Muscle of arm (tissue), 12 donors: Measurements from ENCODE around the gene ZMYND11. TPM values are rescaled to one million over a fixed set of nuclear protein-coding genes. Genes with fewer than 3 reads are reported as not detected.
"Not testable (repeated sequence)": the region's sequence is repeated elsewhere in the genome, so short reads cannot be mapped to it uniquely, and the experiment has no call there.

Experiments used
- DNase-seq: peaks from one replicate; pipeline ENCODE4 v3.0.0-alpha.2; 2013
- polyA plus RNA-seq, 12 donors: library from polyadenylated mRNA; unstranded; fragments of 120-200 nt; gene quantifications; one replicate each; pipeline ENCODE4 v1.2.1, GENCODE V29; 2013; ENCODE audit not compliant: insufficient read length in 12 of 12

Gene ZMYND11
- polyA plus RNA-seq, 12 donors, result 57.1 to 115 (median 71.6) TPM

DNA sequence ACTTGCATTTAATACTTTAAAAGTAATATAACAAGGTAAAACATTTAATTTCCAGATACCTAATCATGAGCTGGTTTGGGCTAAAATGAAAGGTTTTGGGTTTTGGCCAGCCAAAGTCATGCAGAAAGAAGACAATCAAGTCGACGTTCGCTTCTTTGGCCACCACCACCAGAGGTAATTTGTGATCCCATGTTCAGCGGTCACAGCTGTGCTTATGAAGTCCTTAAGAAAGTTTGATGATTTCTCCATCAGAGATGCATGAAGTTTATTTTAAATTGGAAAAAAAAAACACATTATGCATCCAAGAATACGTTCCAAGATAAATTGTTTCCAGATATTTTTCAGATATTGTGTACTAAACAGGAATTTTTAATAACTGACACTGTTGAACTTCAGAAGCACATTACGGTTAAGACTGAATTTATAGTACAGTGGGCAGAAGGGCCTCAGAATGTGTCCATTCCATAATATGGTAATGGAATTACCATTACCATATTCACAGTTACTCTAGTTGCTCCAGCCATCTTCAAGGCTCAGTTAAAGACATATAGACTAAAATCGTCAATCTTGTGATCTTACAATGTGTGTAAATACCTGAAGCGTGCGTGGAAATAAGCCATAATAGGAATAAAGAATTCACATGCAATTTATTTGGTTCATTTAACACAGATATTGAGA is 106.8 kb downstream of the ZMYND11 start:
- DNase-seq, result peak; percentile 30

GRCh38 chr10:244227-244626 is 109.0 kb downstream of the ZMYND11 start:
- no peak for DNase-seq

- no peak for DNase-seq
Observed at GRCh38 chr10:246431-246830, 111.2 kb downstream of the ZMYND11 start.

GRCh38 chr10:247480-247879 is 112.2 kb downstream of the ZMYND11 start:
- no peak for DNase-seq

DNA sequence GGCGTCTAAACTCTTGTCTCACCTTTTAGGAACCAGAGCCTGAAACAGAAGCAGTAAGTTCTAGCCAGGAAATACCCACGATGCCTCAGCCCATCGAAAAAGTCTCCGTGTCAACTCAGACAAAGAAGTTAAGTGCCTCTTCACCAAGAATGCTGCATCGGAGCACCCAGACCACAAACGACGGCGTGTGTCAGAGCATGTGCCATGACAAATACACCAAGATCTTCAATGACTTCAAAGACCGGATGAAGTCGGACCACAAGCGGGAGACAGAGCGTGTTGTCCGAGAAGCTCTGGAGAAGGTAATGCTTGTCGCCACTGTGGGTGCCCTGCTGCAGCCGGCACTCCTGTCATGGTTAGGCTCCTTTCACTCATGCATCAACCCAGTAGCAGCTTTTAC is 113.1 kb downstream of the ZMYND11 start:
- DNase-seq, result no peak

- no peak for DNase-seq
Observed at GRCh38 chr10:251982-252582, 116.8 kb downstream of the ZMYND11 start.

GRCh38 chr10:260819-261429 is 125.7 kb downstream of the ZMYND11 start:
- DNase-seq, result no peak

- DNase-seq, result not testable (repeated sequence)
Observed at GRCh38 chr10:264160-265073, 129.2 kb downstream of the ZMYND11 start.

GRCh38 chr10:265074-265440 is 129.8 kb downstream of the ZMYND11 start:
- DNase-seq, result not testable (repeated sequence)

DNA sequence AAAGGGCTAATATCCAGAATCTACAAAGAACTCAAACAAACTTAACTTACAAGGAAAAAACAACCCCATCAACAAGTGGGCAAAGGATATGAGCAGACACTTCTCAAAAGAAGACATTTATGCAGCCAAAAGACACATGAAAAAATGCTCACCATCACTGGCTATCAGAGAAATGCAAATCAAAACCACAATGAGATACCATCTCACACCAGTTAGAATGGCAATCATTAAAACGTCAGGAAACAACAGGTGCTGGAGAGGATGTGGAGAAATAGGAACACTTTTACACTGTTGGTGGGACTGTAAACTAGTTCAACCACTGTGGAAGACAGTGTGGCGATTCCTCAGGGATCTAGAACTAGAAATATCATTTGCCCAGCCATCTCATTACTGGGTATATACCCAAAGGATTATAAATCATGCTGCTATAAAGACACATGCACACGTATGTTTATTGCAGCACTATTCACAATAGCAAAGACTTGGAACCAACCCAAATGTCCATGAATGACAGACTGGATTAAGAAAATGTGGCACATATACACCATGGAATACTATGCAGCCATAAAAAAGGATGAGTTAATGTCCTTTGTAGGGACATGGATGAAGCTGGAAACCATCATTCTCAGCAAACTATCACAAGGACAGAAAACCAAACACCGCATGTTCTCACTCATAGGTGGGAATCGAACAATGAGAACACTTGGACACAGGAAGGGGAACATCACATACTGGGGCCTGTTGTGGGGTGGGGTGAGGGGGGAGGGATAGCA is 130.7 kb downstream of the ZMYND11 start:
- not testable (repeated sequence) for DNase-seq

GRCh38 chr10:266974-267425 is 131.7 kb downstream of the ZMYND11 start:
- DNase-seq, result no peak

GRCh38 chr10:267705-268104 is 132.4 kb downstream of the ZMYND11 start:
- DNase-seq, result no peak

- no peak for DNase-seq
Observed at GRCh38 chr10:269440-270074, 134.3 kb downstream of the ZMYND11 start.

GRCh38 chr10:271201-271600 is 135.9 kb downstream of the ZMYND11 start:
- DNase-seq, result no peak

- no peak for DNase-seq
Observed at GRCh38 chr10:271722-272121, 136.5 kb downstream of the ZMYND11 start.

GRCh38 chr10:273088-273487 is 137.8 kb downstream of the ZMYND11 start:
- DNase-seq, result no peak

DNA sequence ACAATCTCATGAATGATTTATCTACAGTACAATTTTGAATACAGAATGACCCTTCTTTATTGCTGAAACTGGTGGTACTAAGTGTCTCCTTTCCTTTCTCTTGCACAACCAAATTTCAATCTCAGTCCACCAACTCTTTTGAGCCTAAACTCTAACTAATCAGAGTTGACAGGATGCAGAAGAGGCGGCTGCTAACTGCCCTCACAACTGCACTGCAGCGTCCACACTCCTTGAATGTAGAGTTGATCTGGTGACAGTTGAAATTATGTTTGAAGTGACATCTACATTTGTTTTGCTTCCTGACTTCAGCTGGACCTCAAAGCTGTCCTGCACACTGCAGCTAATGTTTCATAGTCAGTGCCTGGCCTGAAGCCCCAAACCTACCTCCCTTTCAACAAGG is 139.6 kb downstream of the ZMYND11 start:
- no peak for DNase-seq

GRCh38 chr10:275680-276079 is 140.4 kb downstream of the ZMYND11 start:
- no peak for DNase-seq

- DNase-seq, result no peak
Observed at GRCh38 chr10:277963-278362, 142.7 kb downstream of the ZMYND11 start.

GRCh38 chr10:278707-279106 is 143.5 kb downstream of the ZMYND11 start:
- no peak for DNase-seq

DNA sequence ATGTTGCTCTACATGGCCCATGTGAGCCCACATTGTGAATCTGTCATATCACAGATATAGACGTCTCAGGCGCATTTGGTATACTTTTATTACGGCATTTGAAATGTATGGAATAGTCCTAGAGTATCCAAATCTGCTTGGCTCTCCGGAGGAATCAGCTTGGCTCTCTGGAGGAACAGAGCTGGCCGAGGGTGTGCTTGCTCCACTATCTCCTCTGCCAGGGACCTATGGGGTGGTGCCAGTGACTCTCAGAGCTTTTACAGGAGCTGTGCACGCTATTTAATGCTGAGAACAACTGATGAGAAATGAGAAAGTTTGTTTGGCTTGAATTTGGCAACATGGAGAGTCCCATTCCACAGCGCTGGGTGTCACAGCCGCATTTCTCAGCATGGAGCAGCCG is 144.0 kb downstream of the ZMYND11 start:
- DNase-seq, result no peak
